PC-3 (cell line): Measurements from ENCODE around the gene NEK1.

Experiments
- EZH2 ChIP-seq: fragments of 300-600 bp; sonication (generic); IDR thresholded peaks from one replicate; pipeline ENCODE4 v1.6.1; 2017; ENCODE audit warnings: antibody characterized with exemption, mild to moderate bottlenecking, low read length; ENCODE audit not compliant: unreplicated experiment
- TF ChIP-seq, protein P1 (sequence below): fragments of 300-600 bp; sonication (generic); conservative IDR thresholded peaks from 2 replicates; pipeline ENCODE4 v1.5.1; 2017; ENCODE audit warnings: antibody characterized with exemption, low read depth, mild to moderate bottlenecking, low read length

- no peak for TF ChIP-seq EZH2
- TF ChIP-seq, protein P1, sequence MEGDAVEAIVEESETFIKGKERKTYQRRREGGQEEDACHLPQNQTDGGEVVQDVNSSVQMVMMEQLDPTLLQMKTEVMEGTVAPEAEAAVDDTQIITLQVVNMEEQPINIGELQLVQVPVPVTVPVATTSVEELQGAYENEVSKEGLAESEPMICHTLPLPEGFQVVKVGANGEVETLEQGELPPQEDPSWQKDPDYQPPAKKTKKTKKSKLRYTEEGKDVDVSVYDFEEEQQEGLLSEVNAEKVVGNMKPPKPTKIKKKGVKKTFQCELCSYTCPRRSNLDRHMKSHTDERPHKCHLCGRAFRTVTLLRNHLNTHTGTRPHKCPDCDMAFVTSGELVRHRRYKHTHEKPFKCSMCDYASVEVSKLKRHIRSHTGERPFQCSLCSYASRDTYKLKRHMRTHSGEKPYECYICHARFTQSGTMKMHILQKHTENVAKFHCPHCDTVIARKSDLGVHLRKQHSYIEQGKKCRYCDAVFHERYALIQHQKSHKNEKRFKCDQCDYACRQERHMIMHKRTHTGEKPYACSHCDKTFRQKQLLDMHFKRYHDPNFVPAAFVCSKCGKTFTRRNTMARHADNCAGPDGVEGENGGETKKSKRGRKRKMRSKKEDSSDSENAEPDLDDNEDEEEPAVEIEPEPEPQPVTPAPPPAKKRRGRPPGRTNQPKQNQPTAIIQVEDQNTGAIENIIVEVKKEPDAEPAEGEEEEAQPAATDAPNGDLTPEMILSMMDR: no peak
Measured at GRCh38 chr4:169369634-169370033, 242.7 kb downstream of the NEK1 start.
